Lung (tissue), 12 donors: ENCODE results near the gene ABR. TPM values are rescaled to one million over a fixed set of nuclear protein-coding genes. Genes with fewer than 3 reads are reported as not detected.

ENCODE experiments used
- ATAC-seq: fragments of 200-7000 bp; cut with Tn5 transposase; one replicate; pipeline ENCODE4 v1.9.1; 2020; ENCODE audit warnings: moderate number of reproducible peaks; ENCODE audit not compliant: insufficient read depth, low FRiP score
- DNase-seq, 3 donors: peaks; one replicate each; pipeline ENCODE4 v3.0.0-alpha.2; 2013 to 2017
- H3K27ac ChIP-seq, 2 donors: one replicate each; pipeline ENCODE4 v1.5.1; 2013; ENCODE audit warnings: mild to moderate bottlenecking in 2 of 2, moderate library complexity in 2 of 2, control low read depth in 1 of 2, inconsistent platforms in 1 of 2, low read depth in 1 of 2, low read length in 1 of 2
- H3K27me3 ChIP-seq, 3 donors: one replicate each; pipeline ENCODE4 v1.5.1; 2013; ENCODE audit warnings: low read length in 2 of 3; ENCODE audit not compliant: control insufficient read depth in 3 of 3, insufficient read depth in 3 of 3
- H3K36me3 ChIP-seq, 4 donors: one replicate each; pipeline ENCODE4 v1.5.1; 2013; ENCODE audit warnings: low read length in 4 of 4, mild to moderate bottlenecking in 1 of 4, moderate library complexity in 1 of 4; ENCODE audit not compliant: control insufficient read depth in 4 of 4, insufficient read depth in 4 of 4
- H3K4me1 ChIP-seq, 5 donors: one replicate each; pipeline ENCODE4 v1.5.1; 2013; ENCODE audit warnings: low read length in 5 of 5, mild to moderate bottlenecking in 2 of 5, moderate library complexity in 1 of 5; ENCODE audit not compliant: control insufficient read depth in 5 of 5, insufficient read depth in 5 of 5
- H3K4me3 ChIP-seq: one replicate; pipeline ENCODE4 v1.5.1; 2013; ENCODE audit warnings: mild to moderate bottlenecking, control low read depth, moderate library complexity
- H3K9ac ChIP-seq, 2 donors: one replicate each; pipeline ENCODE4 v1.5.1; 2013; ENCODE audit warnings: low read length in 2 of 2, control low read depth in 1 of 2; ENCODE audit not compliant: insufficient read depth in 1 of 2
- H3K9me3 ChIP-seq, 4 donors: one replicate each; pipeline ENCODE4 v1.5.1; 2013; ENCODE audit warnings: low read length in 3 of 4, mild to moderate bottlenecking in 1 of 4, moderate library complexity in 1 of 4; ENCODE audit not compliant: control insufficient read depth in 4 of 4, insufficient read depth in 3 of 4
- WGBS, 2 donors: extraction: QIAGEN DNeasy Blood & Tissue Kit; methylation state at CpG; one replicate each; pipeline ENCODE4 v1.1.7; 2013; 5-methylcytosine and 5-hydroxymethylcytosine counted together
- polyA plus RNA-seq, 2 donors: library from polyadenylated mRNA; stranded (reverse); fragments of 200-250 nt; gene quantifications; one replicate each; pipeline ENCODE4 v1.2.1, GENCODE V29; 2013
- total RNA-seq, 2 donors: library from RNA; depleted of rRNA in 1 of 2; stranded (reverse); fragments of >200 nt in 1 of 2; gene quantifications; one replicate each; pipeline ENCODE4 v1.2.1, GENCODE V29; 2014 to 2021
- TF ChIP-seq, protein P1 (sequence below): IDR thresholded peaks from 2 replicates; pipeline ENCODE4 v1.5.1; 2012; ENCODE audit warnings: mild to moderate bottlenecking; ENCODE audit errors: control extremely low read depth, extremely low read depth
- donor health status: control.
- donor health status: control.
- donor health status: Bipolar disorder and iron deficiency.
- donor health status: healthy.
- donor health status: DM: yes; HTN: yes; CAD: no.

The ABR gene
- total and polyA plus RNA-seq, 4 donors, result 54.8 to 187 (median 70.2) TPM

GRCh38 chr17:1183171-1183873, 3.5 kb upstream of the ABR start:
- H3K9me3 ChIP-seq, result no peaks in the 10 kb centered on the region
- TF ChIP-seq, protein P1, sequence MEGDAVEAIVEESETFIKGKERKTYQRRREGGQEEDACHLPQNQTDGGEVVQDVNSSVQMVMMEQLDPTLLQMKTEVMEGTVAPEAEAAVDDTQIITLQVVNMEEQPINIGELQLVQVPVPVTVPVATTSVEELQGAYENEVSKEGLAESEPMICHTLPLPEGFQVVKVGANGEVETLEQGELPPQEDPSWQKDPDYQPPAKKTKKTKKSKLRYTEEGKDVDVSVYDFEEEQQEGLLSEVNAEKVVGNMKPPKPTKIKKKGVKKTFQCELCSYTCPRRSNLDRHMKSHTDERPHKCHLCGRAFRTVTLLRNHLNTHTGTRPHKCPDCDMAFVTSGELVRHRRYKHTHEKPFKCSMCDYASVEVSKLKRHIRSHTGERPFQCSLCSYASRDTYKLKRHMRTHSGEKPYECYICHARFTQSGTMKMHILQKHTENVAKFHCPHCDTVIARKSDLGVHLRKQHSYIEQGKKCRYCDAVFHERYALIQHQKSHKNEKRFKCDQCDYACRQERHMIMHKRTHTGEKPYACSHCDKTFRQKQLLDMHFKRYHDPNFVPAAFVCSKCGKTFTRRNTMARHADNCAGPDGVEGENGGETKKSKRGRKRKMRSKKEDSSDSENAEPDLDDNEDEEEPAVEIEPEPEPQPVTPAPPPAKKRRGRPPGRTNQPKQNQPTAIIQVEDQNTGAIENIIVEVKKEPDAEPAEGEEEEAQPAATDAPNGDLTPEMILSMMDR, result no peak
- H3K27ac ChIP-seq, result no peak overlapping the region
- H3K27me3 ChIP-seq, result peaks cover 0 to 7% (median 0%) of the 10 kb centered on the region in 3 donors
- no peak for ATAC-seq
- H3K36me3 ChIP-seq, result no peaks in the 10 kb centered on the region
- H3K4me1 ChIP-seq, result peaks cover 0 to 21% (median 7%) of the 10 kb centered on the region in 5 donors
- 39 to 44% methylated on average over 14 of the region's 14 CpGs for WGBS, 2 donors
- no peak for DNase-seq
- no peak overlapping the region for H3K9ac ChIP-seq
- no peak overlapping the region for H3K4me3 ChIP-seq

GRCh38 chr17:1182811-1183170, 3.0 kb upstream of the ABR start:
- H3K4me1 ChIP-seq, result peaks cover 0 to 23% (median 7%) of the 10 kb centered on the region in 5 donors

GRCh38 chr17:1181753-1182137, 2.0 kb upstream of the ABR start:
- Histone ChIP-seq H3K4me3 (no peak overlapping the region), H3K36me3 (no peaks in the 10 kb centered on the region), H3K9ac (no peak overlapping the region), H3K9me3 (no peaks in the 10 kb centered on the region), H3K27me3 (peaks cover 0 to 12% (median 0%) of the 10 kb centered on the region in 3 donors), H3K27ac (no peak overlapping the region), H3K4me1 (peaks cover 0 to 30% (median 17%) of the 10 kb centered on the region in 5 donors)
- WGBS, 2 donors, result 76 to 77% methylated on average over 14 of the region's 14 CpGs
- DNase-seq (no peak), ATAC-seq (no peak)
- TF ChIP-seq, protein P1, result no peak

More at GRCh38 chr17:1182811-1183170, 3.0 kb upstream of the ABR start:
- no peaks in the 10 kb centered on the region for H3K9me3 ChIP-seq
- ATAC-seq (no peak), DNase-seq (no peak)
- peaks cover 0 to 12% (median 0%) of the 10 kb centered on the region in 3 donors for H3K27me3 ChIP-seq
- WGBS, 2 donors, result 53 to 57% methylated on average over 11 of the region's 11 CpGs
- H3K4me3 ChIP-seq, result no peak overlapping the region
- H3K27ac ChIP-seq, result peak overlapping the region in 1 of 2 donors; percentile 16
- TF ChIP-seq, protein P1, result no peak
- no peaks in the 10 kb centered on the region for H3K36me3 ChIP-seq
- no peak overlapping the region for H3K9ac ChIP-seq
